Kidney (tissue), 14 donors: Measurements from ENCODE around the gene PKD2. TPM values are rescaled to one million over a fixed set of nuclear protein-coding genes. Genes with fewer than 3 reads are reported as not detected.
"Not testable (repeated sequence)": the region's sequence is repeated elsewhere in the genome, so short reads cannot be mapped to it uniquely, and the experiment has no call there.

Experiments
- DNase-seq, 5 donors: peaks; one replicate each; pipeline ENCODE4 v3.0.0-alpha.2; 2013 to 2020
- FAIRE-seq: peaks from 2 replicates; lab custom pipeline; 2012; peaks lifted over from hg19 to GRCh38; lab: Jason Lieb, UNC
- H3K27ac ChIP-seq, 2 donors: one replicate each; pipeline ENCODE4 v1.7.0; 2013; ENCODE audit warnings: low read depth in 2 of 2, low read length in 2 of 2, inconsistent platforms in 1 of 2
- H3K27me3 ChIP-seq: one replicate; pipeline ENCODE4 v1.7.1; 2013; ENCODE audit warnings: low read length, inconsistent platforms; ENCODE audit not compliant: control insufficient read depth, insufficient read depth
- H3K36me3 ChIP-seq, 3 donors: one replicate each; pipeline versions ENCODE4 v1.7.0 to v1.7.1; 2013; ENCODE audit warnings: low read length in 3 of 3, control low read depth in 1 of 3, inconsistent platforms in 1 of 3; ENCODE audit not compliant: insufficient read depth in 3 of 3, control insufficient read depth in 2 of 3
- H3K4me1 ChIP-seq, 3 donors: one replicate each; pipeline versions ENCODE4 v1.7.0 to v1.7.1; 2013; ENCODE audit warnings: low read length in 3 of 3, inconsistent platforms in 1 of 3, low read depth in 1 of 3; ENCODE audit not compliant: control insufficient read depth in 2 of 3, insufficient read depth in 2 of 3
- H3K4me3 ChIP-seq, 3 donors: one replicate each; pipeline versions ENCODE4 v1.7.0 to v1.8.1; 2013; ENCODE audit warnings: low read length in 3 of 3, control low read depth in 1 of 3, inconsistent platforms in 1 of 3
- H3K9ac ChIP-seq, 3 donors: one replicate each; pipeline versions ENCODE4 v1.7.0 to v1.7.1; 2013; ENCODE audit warnings: low read length in 3 of 3, control low read depth in 1 of 3, inconsistent platforms in 1 of 3
- H3K9me3 ChIP-seq, 3 donors: one replicate each; pipeline versions ENCODE4 v1.7.0 to v1.7.1; 2013; ENCODE audit warnings: low read length in 3 of 3, control low read depth in 1 of 3, inconsistent platforms in 1 of 3; ENCODE audit not compliant: control insufficient read depth in 2 of 3, insufficient read depth in 1 of 3
- intact Hi-C: fragments of 100-400 bp; cut with DNase I; formaldehyde crosslinking; loops from one replicate; pipeline ENCODE4 v1.11.1; 2022
- polyA plus RNA-seq: library from polyadenylated mRNA; stranded (reverse); fragments of 350-450 nt; fragmentation: Illumina TruSeq; extraction: RNeasy Lipid Tissue Mini Kit (QIAGEN cat#74804); gene quantifications from one replicate; pipeline ENCODE4 v1.2.3, GENCODE V29; 2014; ENCODE audit warnings: low read depth, low replicate concordance; ENCODE audit not compliant: insufficient read depth
- total RNA-seq: library from RNA; stranded (reverse); fragmentation: NEBNext Ultra II Directional; extraction: Animal tissue kit (Norgen Biotek cat#: 25700); gene quantifications from one replicate; pipeline ENCODE4 v1.2.1, GENCODE V29; 2021
- TF ChIP-seq, protein P1 (sequence below): IDR thresholded peaks from 3 replicates; pipeline ENCODE4 v1.5.1; 2012; ENCODE audit warnings: mild to moderate bottlenecking, moderate library complexity, borderline replicate concordance; ENCODE audit not compliant: insufficient read depth; ENCODE audit errors: extremely low read depth
- donor health status: control.
- donor health status: control.
- donor health status: control.
- donor health status: control.
- donor health status: control.
- donor health status: DM: yes; HTN: yes; CAD: no.
- donor health status: Normal renal cell carcinoma (clear cell type).

The PKD2 gene
- total and polyA plus RNA-seq, 2 donors from 2014 or later: 21.2 to 92.6 TPM

GRCh38 chr4:87985887-87986200 lies 21.6 kb upstream of the PKD2 start:
- TF ChIP-seq, protein P1, sequence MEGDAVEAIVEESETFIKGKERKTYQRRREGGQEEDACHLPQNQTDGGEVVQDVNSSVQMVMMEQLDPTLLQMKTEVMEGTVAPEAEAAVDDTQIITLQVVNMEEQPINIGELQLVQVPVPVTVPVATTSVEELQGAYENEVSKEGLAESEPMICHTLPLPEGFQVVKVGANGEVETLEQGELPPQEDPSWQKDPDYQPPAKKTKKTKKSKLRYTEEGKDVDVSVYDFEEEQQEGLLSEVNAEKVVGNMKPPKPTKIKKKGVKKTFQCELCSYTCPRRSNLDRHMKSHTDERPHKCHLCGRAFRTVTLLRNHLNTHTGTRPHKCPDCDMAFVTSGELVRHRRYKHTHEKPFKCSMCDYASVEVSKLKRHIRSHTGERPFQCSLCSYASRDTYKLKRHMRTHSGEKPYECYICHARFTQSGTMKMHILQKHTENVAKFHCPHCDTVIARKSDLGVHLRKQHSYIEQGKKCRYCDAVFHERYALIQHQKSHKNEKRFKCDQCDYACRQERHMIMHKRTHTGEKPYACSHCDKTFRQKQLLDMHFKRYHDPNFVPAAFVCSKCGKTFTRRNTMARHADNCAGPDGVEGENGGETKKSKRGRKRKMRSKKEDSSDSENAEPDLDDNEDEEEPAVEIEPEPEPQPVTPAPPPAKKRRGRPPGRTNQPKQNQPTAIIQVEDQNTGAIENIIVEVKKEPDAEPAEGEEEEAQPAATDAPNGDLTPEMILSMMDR: no peak
- intact Hi-C loops: no loop called here
- FAIRE-seq (no peak), DNase-seq (no peak)
- peaks cover 0 to 11% (median 0%) of the 10 kb centered on the region in 3 donors for H3K36me3 ChIP-seq
- no peaks in the 10 kb centered on the region for H3K4me1 ChIP-seq
- no peaks in the 10 kb centered on the region for H3K27me3 ChIP-seq
- no peaks in the 10 kb centered on the region for H3K9me3 ChIP-seq
- H3K27ac ChIP-seq: no peak overlapping the region
- no peak overlapping the region for H3K9ac ChIP-seq
- no peak overlapping the region for H3K4me3 ChIP-seq

- Histone ChIP-seq H3K4me3 (no peak overlapping the region), H3K9ac (no peak overlapping the region), H3K27ac (no peak overlapping the region), H3K27me3 (no peaks in the 10 kb centered on the region), H3K36me3 (peaks cover 0 to 9% (median 0%) of the 10 kb centered on the region in 3 donors), H3K4me1 (no peaks in the 10 kb centered on the region), H3K9me3 (no peaks in the 10 kb centered on the region)
- FAIRE-seq (no peak), DNase-seq (no peak)
- TF ChIP-seq, protein P1: no peak
- intact Hi-C loops: no loop called here
Measured at GRCh38 chr4:87986508-87986907, 20.9 kb upstream of the PKD2 start.

DNA sequence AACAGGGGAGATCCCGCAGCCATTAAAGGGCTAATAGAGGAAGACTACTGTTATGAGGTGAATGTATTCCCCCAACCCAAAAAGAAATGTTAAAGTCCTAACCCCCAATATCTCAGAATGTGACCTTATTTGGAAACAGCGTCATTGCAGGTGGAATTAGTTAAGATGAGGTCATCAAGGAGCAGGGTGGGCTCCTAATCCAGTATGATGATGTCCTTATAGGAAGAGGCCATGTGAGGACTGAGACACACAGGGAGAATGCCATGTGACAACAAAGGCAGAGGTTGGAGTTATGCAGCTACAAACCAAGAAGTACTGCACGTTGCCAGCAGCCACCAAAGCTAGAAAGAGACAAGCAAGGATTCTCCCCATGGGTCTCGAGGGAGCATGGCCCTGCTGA lies 17.7 kb upstream of the PKD2 start:
- no peaks in the 10 kb centered on the region for H3K27me3 ChIP-seq
- H3K36me3 ChIP-seq: no peaks in the 10 kb centered on the region
- DNase-seq: no peak
- H3K4me3 ChIP-seq: no peak overlapping the region
- TF ChIP-seq, protein P1: no peak
- H3K4me1 ChIP-seq: no peaks in the 10 kb centered on the region
- intact Hi-C loops: no loop called here
- H3K9ac ChIP-seq: no peak overlapping the region
- H3K9me3 ChIP-seq: no peaks in the 10 kb centered on the region
- H3K27ac ChIP-seq: no peak overlapping the region
- no peak for FAIRE-seq

DNA sequence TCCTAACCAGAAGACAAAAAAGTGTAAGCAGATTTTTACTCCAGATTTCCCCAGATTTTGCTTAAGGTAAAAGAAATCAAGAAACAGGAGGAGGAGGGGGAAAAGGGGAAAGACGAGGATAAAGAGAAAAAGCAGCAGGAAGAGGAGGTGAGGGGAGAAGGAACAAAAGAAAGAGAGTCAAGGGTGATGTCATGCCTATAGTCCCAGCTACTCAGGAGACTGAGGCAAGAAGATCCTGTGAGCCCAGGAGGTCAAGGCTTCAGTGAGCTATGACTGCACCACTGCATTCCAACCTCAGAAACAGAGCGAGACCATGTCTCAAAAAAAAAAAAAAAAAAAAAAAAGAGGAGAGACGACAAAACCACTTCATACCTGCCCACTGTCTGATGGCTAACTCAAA lies 12.0 kb upstream of the PKD2 start:
- FAIRE-seq (no peak), DNase-seq (no peak)
- Histone ChIP-seq H3K9ac (no peak overlapping the region), H3K4me3 (no peak overlapping the region), H3K9me3 (no peaks in the 10 kb centered on the region), H3K36me3 (no peaks in the 10 kb centered on the region), H3K4me1 (no peaks in the 10 kb centered on the region), H3K27ac (no peak overlapping the region), H3K27me3 (no peaks in the 10 kb centered on the region)
- TF ChIP-seq, protein P1: no peak
- intact Hi-C loops: no loop called here

DNA sequence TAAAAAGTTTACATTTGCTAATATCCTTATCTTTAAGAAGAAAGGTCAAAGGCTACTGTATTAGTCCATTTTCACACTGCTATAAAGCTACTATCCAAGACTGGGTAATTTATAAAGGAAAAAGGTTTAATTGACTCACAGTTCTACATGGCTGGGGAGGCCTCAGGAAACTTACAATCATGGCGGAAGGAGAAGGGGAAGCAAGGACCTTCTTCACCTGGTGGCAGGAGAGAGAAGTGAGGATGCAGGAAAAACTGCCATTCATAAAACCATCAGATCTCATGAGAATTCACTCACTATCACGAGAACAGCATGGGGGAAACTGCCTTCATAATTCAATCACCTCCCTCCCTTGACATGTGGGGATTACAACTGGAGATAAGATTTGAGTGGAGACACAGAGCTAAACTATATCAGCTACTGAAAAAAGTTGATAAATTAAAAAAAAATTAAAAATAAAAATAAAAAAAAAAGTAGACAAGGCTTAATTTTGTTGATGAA lies 8.2 kb upstream of the PKD2 start:
- H3K4me3 ChIP-seq, intact Hi-C loops, H3K9ac ChIP-seq, H3K27ac ChIP-seq, H3K9me3 ChIP-seq, H3K36me3 ChIP-seq, H3K27me3 ChIP-seq, DNase-seq, FAIRE-seq, H3K4me1 ChIP-seq: not testable (repeated sequence)
